ENCODE measurements around the gene GGT5.
"Not testable (repeated sequence)": the region's sequence is repeated elsewhere in the genome, so short reads cannot be mapped to it uniquely, and the experiment has no call there.

DNA sequence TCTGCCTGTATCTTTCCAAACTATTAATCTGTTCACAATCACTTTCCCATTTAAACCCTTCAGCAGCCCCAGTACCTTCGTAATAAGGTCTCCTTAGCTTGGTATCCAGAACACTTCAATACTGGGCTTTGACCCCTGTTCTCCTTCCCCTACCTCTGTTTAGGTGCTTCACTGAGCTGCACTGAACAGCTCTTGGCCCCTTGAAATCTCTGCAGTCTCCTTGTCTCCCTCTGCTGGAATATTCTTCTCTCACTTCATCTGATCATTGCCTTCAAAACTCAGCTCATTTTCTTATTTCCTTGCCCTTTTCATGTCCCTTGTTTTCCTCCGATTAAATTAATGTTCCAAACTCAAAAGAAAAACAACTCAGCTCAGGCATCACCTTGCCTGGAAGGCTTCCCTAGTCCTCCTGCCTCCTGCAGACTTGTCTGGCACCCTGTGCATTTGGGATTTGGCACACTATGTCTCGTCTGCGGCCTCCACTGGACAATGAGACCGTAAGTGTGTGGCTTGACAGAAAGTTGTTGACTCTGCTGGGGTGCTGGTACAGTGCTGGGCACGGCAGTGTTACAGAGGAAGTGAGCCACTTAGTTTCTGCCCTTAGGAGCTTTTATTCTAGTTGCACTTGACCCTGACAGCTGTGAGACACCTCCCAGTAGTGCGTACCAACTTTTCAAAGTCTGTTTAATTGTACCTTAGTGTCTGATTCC is 30.0 kb upstream of the GGT5 start:
- TF ChIP-seq CTCF, EP300, POLR2AphosphoS5 (IDR thresholded peaks at IDR 0.05): not testable (repeated sequence)
